ENCODE results near the gene TAOK1. TPM values are rescaled to one million over a fixed set of nuclear protein-coding genes. Genes with fewer than 3 reads are reported as not detected.

Gene TAOK1
- total RNA-seq, 1 donor from 2014 or later = 34.1 TPM

GRCh38 chr17:29434550-29434949 lies 44.4 kb downstream of the TAOK1 start:
- no peak overlapping the region for H3K4me3 ChIP-seq (ENCODE audit: low read depth, low read length)
- DNase-seq (ENCODE audit: low read depth) = no peak
- no peak for TF ChIP-seq CTCF (conservative IDR thresholded peaks at IDR 0.05; ENCODE audit: low read depth, low read length)

- TF ChIP-seq CTCF (conservative IDR thresholded peaks at IDR 0.05; ENCODE audit: low read depth, low read length) = no peak
- DNase-seq (ENCODE audit: low read depth) = no peak
- H3K4me3 ChIP-seq (ENCODE audit: low read depth, low read length) = no peak overlapping the region
Measured at GRCh38 chr17:29442451-29442850, 52.3 kb downstream of the TAOK1 start.

GRCh38 chr17:29443041-29443739 lies 53.0 kb downstream of the TAOK1 start:
- no peak overlapping the region for H3K4me3 ChIP-seq (ENCODE audit: low read depth, low read length)
- no peak for TF ChIP-seq CTCF (conservative IDR thresholded peaks at IDR 0.05; ENCODE audit: low read depth, low read length)
- no peak for DNase-seq (ENCODE audit: low read depth)

- no peak for DNase-seq (ENCODE audit: low read depth)
- TF ChIP-seq CTCF (conservative IDR thresholded peaks at IDR 0.05; ENCODE audit: low read depth, low read length) = no peak
- no peak overlapping the region for H3K4me3 ChIP-seq (ENCODE audit: low read depth, low read length)
Measured at GRCh38 chr17:29444589-29444988, 54.4 kb downstream of the TAOK1 start.

- no peak for DNase-seq (ENCODE audit: low read depth)
- H3K4me3 ChIP-seq (ENCODE audit: low read depth, low read length) = no peak overlapping the region
- no peak for TF ChIP-seq CTCF (conservative IDR thresholded peaks at IDR 0.05; ENCODE audit: low read depth, low read length)
Measured at GRCh38 chr17:29445844-29446243, 55.7 kb downstream of the TAOK1 start.

- TF ChIP-seq CTCF (conservative IDR thresholded peaks at IDR 0.05; ENCODE audit: low read depth, low read length) = no peak
- no peak for DNase-seq (ENCODE audit: low read depth)
- no peak overlapping the region for H3K4me3 ChIP-seq (ENCODE audit: low read depth, low read length)
Measured at GRCh38 chr17:29449865-29450671, 59.9 kb downstream of the TAOK1 start.

All from epithelial cell of proximal tubule (primary cell).